NCI-H1048 (cell line): ENCODE data around the gene LARGE1.

Experiments used
- DNase-seq: peaks from one replicate; lab custom pipeline; 2025; lab: John Stamatoyannopoulos, UW

LARGE1 gene

GRCh38 chr22:33227791-33228190 is 692.5 kb downstream of the LARGE1 start:
- DNase-seq, result no peak

DNA sequence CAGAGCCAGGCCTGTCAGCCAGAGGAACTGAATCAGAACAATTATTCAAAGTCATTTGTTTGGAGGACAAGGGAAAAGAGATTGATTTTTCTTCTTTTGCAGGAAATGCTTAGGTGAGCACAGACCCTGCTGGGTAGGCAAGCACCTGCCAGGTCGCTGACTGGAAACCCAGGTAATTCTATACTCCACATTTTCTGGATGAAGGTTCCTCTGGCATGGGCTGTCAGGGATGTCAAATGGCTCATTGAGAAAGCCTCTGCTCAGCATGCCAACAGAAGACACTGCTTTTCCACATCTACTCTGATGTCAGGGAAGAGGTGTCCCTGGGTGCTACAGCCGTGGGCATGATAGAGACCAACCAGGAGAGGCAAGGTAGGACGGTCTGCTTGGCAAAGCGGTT is 695.4 kb downstream of the LARGE1 start:
- no peak for DNase-seq
